Endothelial cell of umbilical vein (primary cell): Measurements from ENCODE around the gene ARHGAP15. TPM values are rescaled to one million over a fixed set of nuclear protein-coding genes. Genes with fewer than 3 reads are reported as not detected.

ENCODE experiments used
- BruUV-seq: library from RNA; stranded (reverse); fragments of 400-500 nt; replicated peaks from 2 replicates; lab custom pipeline; 2021; lab: Mats Ljungman, UMichigan
- CTCF ChIA-PET: fragments of 300-600, 350-600 bp; sonication (Branson Sonifier 250); formaldehyde crosslinking; loops from one replicate; lab custom pipeline; 2021; ENCODE audit warnings: antibody characterized with exemption, inconsistent platforms; lab: Charles Lee
- POLR2A ChIA-PET: fragments of 300-600, 350-600 bp; sonication (Branson Sonifier 250); formaldehyde crosslinking; loops from one replicate; lab custom pipeline; 2021; ENCODE audit warnings: antibody characterized with exemption, inconsistent platforms; lab: Charles Lee
- DNase-seq: peaks from one replicate; pipeline ENCODE4 v3.0.0-alpha.2; 2011; ENCODE audit warnings: low read depth, low spot score
- FAIRE-seq: peaks from 2 replicates; lab custom pipeline; 2011; peaks lifted over from hg19 to GRCh38; lab: Jason Lieb, UNC
- H2AFZ ChIP-seq: 2 replicates; pipeline ENCODE4 v1.6.0; 2012; ENCODE audit warnings: low read depth, low read length, control low read depth, inconsistent platforms
- H3K27ac ChIP-seq: 2 replicates; pipeline ENCODE4 v1.5.1; 2011; ENCODE audit warnings: low read depth, mild to moderate bottlenecking, control low read depth, low read length, moderate library complexity; ENCODE audit not compliant: insufficient read depth
- H3K27me3 ChIP-seq, 2 experiments: 2 replicates each; pipeline versions ENCODE4 v1.6.0 to v1.6.1; 2011; ENCODE audit warnings: low read length in 2 of 2, mixed read lengths in 1 of 2; ENCODE audit not compliant: control insufficient read depth in 2 of 2, insufficient read depth in 2 of 2
- H3K36me3 ChIP-seq, 2 experiments: 2 replicates in 1 of 2; 3 replicates in 1 of 2; pipeline ENCODE4 v1.5.1; 2011; ENCODE audit warnings: low read length in 2 of 2, mild to moderate bottlenecking in 1 of 2, moderate library complexity in 1 of 2; ENCODE audit not compliant: control insufficient read depth in 2 of 2, insufficient read depth in 2 of 2; ENCODE audit errors: extremely low read depth in 1 of 2
- H3K4me1 ChIP-seq: 3 replicates; pipeline ENCODE4 v1.5.1; 2011; ENCODE audit warnings: mild to moderate bottlenecking, low read length; ENCODE audit not compliant: control insufficient read depth, insufficient read depth; ENCODE audit errors: extremely low read depth
- H3K4me2 ChIP-seq: 2 replicates; pipeline ENCODE4 v1.6.1; 2011; ENCODE audit warnings: low read length, control low read depth, mixed read lengths; ENCODE audit not compliant: insufficient read depth
- H3K4me3 ChIP-seq, 3 experiments: fragments of 200-600 bp in 1 of 3; sonication (generic), shearing (Covaris generic) in 1 of 3; replicated peaks in 1 of 3; 2 replicates each; pipeline ENCODE4 v1.5.1; 2011 to 2016; ENCODE audit warnings: control low read depth in 3 of 3, low read length in 3 of 3, mild to moderate bottlenecking in 2 of 3, inconsistent platforms in 1 of 3, low read depth in 1 of 3, moderate library complexity in 1 of 3; ENCODE audit not compliant: insufficient read depth in 1 of 3
- H3K79me2 ChIP-seq: 2 replicates; pipeline ENCODE4 v1.6.0; 2012; ENCODE audit warnings: low read length, inconsistent platforms; ENCODE audit not compliant: control insufficient read depth, insufficient read depth
- H3K9ac ChIP-seq: replicated peaks from 2 replicates; pipeline ENCODE3; 2011; ENCODE audit warnings: low read length, control low read depth; ENCODE audit not compliant: insufficient read depth; ENCODE audit errors: extremely low read depth
- H3K9me1 ChIP-seq: replicated peaks from 3 replicates; pipeline ENCODE4 v1.6.0; 2011; ENCODE audit warnings: mild to moderate bottlenecking, low read length; ENCODE audit not compliant: control insufficient read depth, insufficient read depth; ENCODE audit errors: extremely low read depth
- H3K9me3 ChIP-seq: replicated peaks from 2 replicates; pipeline ENCODE4 v1.5.1; 2012; ENCODE audit warnings: low read length, inconsistent platforms; ENCODE audit not compliant: control insufficient read depth, insufficient read depth
- H4K20me1 ChIP-seq: replicated peaks from 2 replicates; pipeline ENCODE3; 2011; ENCODE audit warnings: mild to moderate bottlenecking, low read length; ENCODE audit not compliant: control insufficient read depth, insufficient read depth; ENCODE audit errors: extremely low read depth
- EZH2 ChIP-seq: IDR thresholded peaks from 2 replicates; pipeline ENCODE4 v1.6.1; 2012; ENCODE audit warnings: borderline replicate concordance, low read depth, mild to moderate bottlenecking, moderate library complexity, low read length, inconsistent platforms; ENCODE audit not compliant: severe bottlenecking
- FOS ChIP-seq: IDR thresholded peaks from 2 replicates; pipeline ENCODE4 v1.6.1; 2011; ENCODE audit warnings: mild to moderate bottlenecking, low read length, moderate library complexity, borderline replicate concordance; ENCODE audit not compliant: insufficient read depth
- GATA2 ChIP-seq: IDR thresholded peaks from 2 replicates; pipeline ENCODE4 v1.7.0; 2011; ENCODE audit warnings: low read depth, mild to moderate bottlenecking, moderate library complexity, mixed read lengths, low read length; ENCODE audit not compliant: insufficient read length, insufficient read depth
- JUN ChIP-seq: IDR thresholded peaks from 2 replicates; pipeline ENCODE4 v1.6.1; 2011; ENCODE audit warnings: borderline replicate concordance, low read depth; ENCODE audit not compliant: insufficient read length, insufficient read depth
- MYC ChIP-seq: IDR thresholded peaks from one replicate; pipeline ENCODE4 v1.6.1; 2011; ENCODE audit warnings: mild to moderate bottlenecking, low read depth, low read length
- POLR2A ChIP-seq: IDR thresholded peaks from 2 replicates; pipeline ENCODE4 v1.6.1; 2012; ENCODE audit warnings: low read depth, mild to moderate bottlenecking, control low read depth, low read length
- POLR2AphosphoS5 ChIP-seq: IDR thresholded peaks from 2 replicates; pipeline ENCODE4 v1.6.1; 2012; ENCODE audit warnings: low read depth, mild to moderate bottlenecking, control low read depth, low read length, moderate library complexity; ENCODE audit not compliant: insufficient read depth
- dilution Hi-C: fragments of 300-500 bp; cut with MboI; formaldehyde crosslinking; loops from one replicate; pipeline ENCODE4 v1.15.0; 2019; ENCODE audit warnings: low sequenced_read_pairs; ENCODE audit not compliant: extremely low pct_ligation_motif_present
- intact Hi-C: fragments of 100-400 bp; cut with micrococcal nuclease; formaldehyde crosslinking; loops from one replicate; pipeline ENCODE4 v1.10.0; 2022
- polyA plus RNA-seq, 4 experiments: library from polyadenylated mRNA; depleted of rRNA in 3 of 4; stranded (reverse) in 3 of 4; unstranded in 1 of 4; fragments of >200 nt; gene quantifications; 2 replicates each; pipeline versions ENCODE4 v1.2.1 to v1.2.3, GENCODE V29; 2011 to 2012; ENCODE audit warnings: missing spikeins in 1 of 4
- total RNA-seq: library from RNA; stranded (reverse); gene quantifications from 2 replicates; pipeline ENCODE4 v1.2.3, GENCODE V29; 2021
- TF ChIP-seq, protein P1 (sequence below): IDR thresholded peaks from 2 replicates; pipeline ENCODE4 v1.6.1; 2011; ENCODE audit not compliant: insufficient read depth, insufficient read length
- TF ChIP-seq, protein P2 (sequence below), 2 donors: IDR thresholded peaks; 1 replicate in 1 of 2; 2 replicates in 1 of 2; pipeline ENCODE4 v1.5.1; 2011; ENCODE audit warnings: low read length in 2 of 2, mild to moderate bottlenecking in 2 of 2, moderate library complexity in 2 of 2, control low read depth in 1 of 2, inconsistent platforms in 1 of 2, low read depth in 1 of 2; ENCODE audit not compliant: insufficient read depth in 1 of 2; ENCODE audit errors: extremely low read depth in 1 of 2

Gene ARHGAP15
- total and polyA plus RNA-seq, 2 donors (not counting 3 experiments of a cell fraction or from before 2014, with no cell fraction given): not detected

DNA sequence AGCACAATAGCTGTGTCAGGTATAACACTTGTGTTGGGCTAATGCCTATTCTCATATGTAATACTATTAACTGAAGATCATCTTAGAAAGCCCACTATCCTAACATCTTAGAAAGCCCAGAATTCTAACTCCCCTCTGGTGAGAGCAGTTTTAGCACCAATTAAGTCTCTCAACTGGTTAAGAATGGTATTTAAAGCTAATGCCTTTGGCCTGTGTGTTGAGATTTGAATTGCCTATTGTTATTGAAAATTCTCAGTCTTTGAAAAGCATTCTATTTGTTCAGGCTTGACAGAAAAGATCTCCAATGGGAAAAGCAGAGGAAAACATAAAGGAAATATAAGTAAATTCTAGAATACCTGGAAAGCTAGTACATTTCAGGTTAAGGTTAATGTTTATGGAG lies 352.5 kb downstream of the ARHGAP15 start:
- Histone ChIP-seq H3K27ac (no peak overlapping the region), H3K4me1 (no peaks in the 10 kb centered on the region), H3K9me1 (no peaks in the 10 kb centered on the region), H3K4me2 (no peak overlapping the region), H3K9me3 (no peaks in the 10 kb centered on the region), H3K79me2 (no peaks in the 10 kb centered on the region), H3K4me3 (no peak overlapping the region), H3K9ac (no peak overlapping the region), H3K36me3 (no peaks in the 10 kb centered on the region), H2AFZ (no peak overlapping the region), H3K27me3 (no peaks in the 10 kb centered on the region), H4K20me1 (no peaks in the 10 kb centered on the region)
- no peak for TF ChIP-seq POLR2AphosphoS5
- TF ChIP-seq POLR2A: no peak
- TF ChIP-seq, protein P1, sequence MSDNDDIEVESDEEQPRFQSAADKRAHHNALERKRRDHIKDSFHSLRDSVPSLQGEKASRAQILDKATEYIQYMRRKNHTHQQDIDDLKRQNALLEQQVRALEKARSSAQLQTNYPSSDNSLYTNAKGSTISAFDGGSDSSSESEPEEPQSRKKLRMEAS: no peak
- no peak for TF ChIP-seq GATA2
- TF ChIP-seq MYC: no peak
- TF ChIP-seq EZH2: no peak
- no peak for TF ChIP-seq FOS
- TF ChIP-seq, protein P2, sequence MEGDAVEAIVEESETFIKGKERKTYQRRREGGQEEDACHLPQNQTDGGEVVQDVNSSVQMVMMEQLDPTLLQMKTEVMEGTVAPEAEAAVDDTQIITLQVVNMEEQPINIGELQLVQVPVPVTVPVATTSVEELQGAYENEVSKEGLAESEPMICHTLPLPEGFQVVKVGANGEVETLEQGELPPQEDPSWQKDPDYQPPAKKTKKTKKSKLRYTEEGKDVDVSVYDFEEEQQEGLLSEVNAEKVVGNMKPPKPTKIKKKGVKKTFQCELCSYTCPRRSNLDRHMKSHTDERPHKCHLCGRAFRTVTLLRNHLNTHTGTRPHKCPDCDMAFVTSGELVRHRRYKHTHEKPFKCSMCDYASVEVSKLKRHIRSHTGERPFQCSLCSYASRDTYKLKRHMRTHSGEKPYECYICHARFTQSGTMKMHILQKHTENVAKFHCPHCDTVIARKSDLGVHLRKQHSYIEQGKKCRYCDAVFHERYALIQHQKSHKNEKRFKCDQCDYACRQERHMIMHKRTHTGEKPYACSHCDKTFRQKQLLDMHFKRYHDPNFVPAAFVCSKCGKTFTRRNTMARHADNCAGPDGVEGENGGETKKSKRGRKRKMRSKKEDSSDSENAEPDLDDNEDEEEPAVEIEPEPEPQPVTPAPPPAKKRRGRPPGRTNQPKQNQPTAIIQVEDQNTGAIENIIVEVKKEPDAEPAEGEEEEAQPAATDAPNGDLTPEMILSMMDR (IDR thresholded peaks at IDR 0.05; ENCODE audit: extremely low read depth in 1 of 2, insufficient read depth in 1 of 2, low read depth in 1 of 2, low read length in 2 of 2): no peak
- no peak for TF ChIP-seq JUN
- no TSS peak for BruUV-seq
- intact Hi-C loops: loop anchor here (10.0 kb wide), 1 partner anchor 633 kb away; no protein-coding TSS in a partner anchor
- DNase-seq (no peak), FAIRE-seq (no peak)
- ChIA-PET POLR2A (no interaction called here), CTCF (interaction anchor here (0.9 kb wide), 1 partner anchor 9 kb away, joined by 4 read pairs; no protein-coding TSS in a partner anchor)
- dilution Hi-C loops: no loop called here
